GM23338 (cell line): ENCODE measurements around the gene ZDHHC7. TPM values are rescaled to one million over a fixed set of nuclear protein-coding genes. Genes with fewer than 3 reads are reported as not detected.

Experiments used
- ATAC-seq: fragments of 200-7000 bp; cut with Tn5 transposase; 3 replicates; pipeline ENCODE4 v1.9.1; 2020
- DNase-seq: peaks from one replicate; pipeline ENCODE4 v3.0.0-alpha.2; 2015; ENCODE audit warnings: low spot score
- H2AFZ ChIP-seq: fragments of 200-600 bp; sonication (generic); 2 replicates; pipeline ENCODE4 v1.8.0; 2016; ENCODE audit warnings: antibody characterized with exemption, mild to moderate bottlenecking, moderate library complexity
- H3F3A ChIP-seq: fragments of 200-600 bp; sonication (generic); replicated peaks from 2 replicates; pipeline ENCODE4 v1.8.0; 2017; ENCODE audit warnings: antibody characterized with exemption, mixed run types, low read depth
- H3K27ac ChIP-seq: fragments of 200-600 bp; sonication (generic); 2 replicates; pipeline ENCODE4 v1.6.1; 2016; ENCODE audit warnings: low read depth
- H3K27me3 ChIP-seq: fragments of 200-600 bp; sonication (generic); 2 replicates; pipeline ENCODE4 v1.8.0; 2016; ENCODE audit warnings: mild to moderate bottlenecking, mixed run types, moderate library complexity; ENCODE audit not compliant: insufficient read depth
- H3K36me3 ChIP-seq: fragments of 200-600 bp; sonication (generic); 2 replicates; pipeline ENCODE4 v1.8.0; 2016; ENCODE audit warnings: mild to moderate bottlenecking; ENCODE audit not compliant: insufficient read depth
- H3K4me1 ChIP-seq: fragments of 200-600 bp; sonication (generic); 2 replicates; pipeline ENCODE4 v1.8.0; 2016; ENCODE audit warnings: mild to moderate bottlenecking, moderate library complexity; ENCODE audit not compliant: insufficient read depth
- H3K4me2 ChIP-seq: fragments of 200-600 bp; sonication (generic); 2 replicates; pipeline ENCODE4 v1.7.1; 2017; ENCODE audit warnings: mixed run types
- H3K4me3 ChIP-seq: fragments of 200-600 bp; sonication (generic); 2 replicates; pipeline ENCODE4 v1.6.1; 2016; ENCODE audit warnings: mixed run types
- H3K79me2 ChIP-seq: fragments of 200-600 bp; sonication (generic); replicated peaks from 2 replicates; pipeline ENCODE4 v1.8.0; 2017; ENCODE audit warnings: mild to moderate bottlenecking; ENCODE audit not compliant: insufficient read depth
- H3K9me2 ChIP-seq: fragments of 200-600 bp; sonication (generic); 2 replicates; pipeline ENCODE4 v1.8.0; 2017; ENCODE audit not compliant: insufficient read depth
- H4K20me1 ChIP-seq: fragments of 200-600 bp; sonication (generic); replicated peaks from 2 replicates; pipeline ENCODE4 v1.8.0; 2017; ENCODE audit warnings: mild to moderate bottlenecking; ENCODE audit not compliant: insufficient read depth
- H3K27ac Mint-ChIP-seq: 2 replicates; pipeline ENCODE4 v1.8.0; 2020; ENCODE audit warnings: inconsistent platforms, mild to moderate bottlenecking, moderate library complexity, mixed read lengths
- H3K27me3 Mint-ChIP-seq: 3 replicates; pipeline ENCODE4 v1.8.0; 2022; ENCODE audit warnings: low read depth, mild to moderate bottlenecking, moderate library complexity, mixed read lengths, inconsistent platforms; ENCODE audit not compliant: insufficient read depth, poor library complexity
- H3K36me3 Mint-ChIP-seq: 3 replicates; pipeline ENCODE4 v1.8.0; 2021; ENCODE audit warnings: low read depth, mild to moderate bottlenecking, inconsistent platforms, moderate library complexity, mixed read lengths
- H3K4me1 Mint-ChIP-seq: 3 replicates; pipeline ENCODE4 v1.8.0; 2020; ENCODE audit warnings: mild to moderate bottlenecking, inconsistent platforms, mixed read lengths
- H3K4me3 Mint-ChIP-seq: 3 replicates; pipeline ENCODE4 v1.8.0; 2021; ENCODE audit warnings: moderate library complexity, mild to moderate bottlenecking, inconsistent platforms, mixed read lengths
- H3K9me3 Mint-ChIP-seq: 3 replicates; pipeline ENCODE4 v1.8.0; 2020; ENCODE audit warnings: moderate library complexity, mild to moderate bottlenecking, inconsistent platforms, mixed read lengths
- CREB1 ChIP-seq: fragments of 250-450 bp; sonication (Bioruptor Pico); IDR thresholded peaks from 2 replicates; pipeline ENCODE4 v1.5.0; 2020; ENCODE audit warnings: low read depth, mild to moderate bottlenecking, moderate library complexity
- CTCF ChIP-seq, 2 experiments: fragments of 200-600 bp in 1 of 2; sonication (generic) in 1 of 2; conservative IDR thresholded peaks; 2 replicates each; pipeline versions ENCODE4 v1.5.1 to v1.6.1; 2016 to 2017; ENCODE audit warnings: antibody characterized with exemption in 2 of 2, low read depth in 2 of 2, mild to moderate bottlenecking in 2 of 2, moderate library complexity in 1 of 2
- ETS1 ChIP-seq: IDR thresholded peaks from 2 replicates; pipeline ENCODE4 v1.6.1; 2016; ENCODE audit warnings: antibody characterized with exemption
- EZH2 ChIP-seq: fragments of 200-600 bp; sonication (generic); IDR thresholded peaks from one replicate; pipeline ENCODE4 v1.8.0; 2017; ENCODE audit warnings: antibody characterized with exemption, mild to moderate bottlenecking, low read depth; ENCODE audit not compliant: unreplicated experiment
- EZH2phosphoT487 ChIP-seq: fragments of 200-600 bp; sonication (generic); IDR thresholded peaks from one replicate; pipeline ENCODE4 v1.8.1; 2018; ENCODE audit warnings: antibody characterized with exemption; ENCODE audit not compliant: unreplicated experiment
- JUNB ChIP-seq: IDR thresholded peaks from one replicate; pipeline ENCODE4 v1.6.1; 2016; ENCODE audit warnings: antibody characterized with exemption; ENCODE audit not compliant: unreplicated experiment
- NANOG ChIP-seq: IDR thresholded peaks from 2 replicates; pipeline ENCODE4 v1.6.1; 2016; ENCODE audit warnings: antibody characterized with exemption, borderline replicate concordance
- POLR2AphosphoS5 ChIP-seq: IDR thresholded peaks from 2 replicates; pipeline ENCODE4 v1.6.1; 2016; ENCODE audit warnings: antibody characterized with exemption, low read depth
- REST ChIP-seq: IDR thresholded peaks from one replicate; pipeline ENCODE4 v1.6.1; 2018; ENCODE audit warnings: antibody characterized with exemption; ENCODE audit not compliant: unreplicated experiment
- STAT1 ChIP-seq: IDR thresholded peaks from one replicate; pipeline ENCODE4 v1.6.1; 2016; ENCODE audit warnings: antibody characterized with exemption; ENCODE audit not compliant: unreplicated experiment
- ZNF114 ChIP-seq: fragments of 250-450 bp; sonication (Bioruptor Pico); IDR thresholded peaks from 2 replicates; pipeline ENCODE4 v1.5.0; 2020; ENCODE audit warnings: mild to moderate bottlenecking, moderate library complexity
- ZNF331 ChIP-seq: fragments of 250-450 bp; sonication (Bioruptor Pico); IDR thresholded peaks from 2 replicates; pipeline ENCODE4 v1.5.0; 2020; ENCODE audit warnings: low read depth, mild to moderate bottlenecking, moderate library complexity
- ZNF462 ChIP-seq: fragments of 250-450 bp; sonication (Bioruptor Pico); IDR thresholded peaks from 2 replicates; pipeline ENCODE4 v1.5.0; 2020; ENCODE audit warnings: mild to moderate bottlenecking, moderate library complexity
- polyA plus RNA-seq: library from polyadenylated mRNA; unstranded; fragments of >200 nt; fragmentation: Nextera tagmentation; extraction: Ambion mirVana; gene quantifications from 2 replicates; pipeline ENCODE4 v1.2.1, GENCODE V29; 2016
- total RNA-seq: library from RNA; depleted of rRNA; stranded (reverse); fragments of >200 nt; shearing (Covaris generic); gene quantifications from 2 replicates; pipeline ENCODE4 v1.2.3, GENCODE V29; 2014

ZDHHC7 gene
- total and polyA plus RNA-seq, 2 experiments from 2014 or later, result 13.1 to 46.1 TPM

- H3K9me2 ChIP-seq, result no peaks in the 10 kb centered on the region
- H3K27ac Mint-ChIP-seq, result no peak overlapping the region; the same call in 1 of the 2 replicates
- no peaks in the 10 kb centered on the region for H3K4me1 ChIP-seq
- TF ChIP-seq REST (no peak), JUNB (no peak), CREB1 (CRISPR knock-in tag) (no peak), POLR2AphosphoS5 (no peak), ZNF114 (CRISPR knock-in tag) (no peak), NANOG (no peak), ZNF462 (CRISPR knock-in tag) (no peak), ZNF331 (no peak), EZH2phosphoT487 (no peak), EZH2 (no peak), CTCF (conservative IDR thresholded peaks at IDR 0.05; ENCODE audit: low read depth in 2 of 2) (no peak), STAT1 (no peak), ETS1 (no peak)
- H3F3A ChIP-seq, result no peaks in the 10 kb centered on the region
- H4K20me1 ChIP-seq, result peaks cover 7% of the 10 kb centered on the region; the same call in 1 of the 2 replicates
- peaks cover 56% of the 10 kb centered on the region for H3K79me2 ChIP-seq
- no peak overlapping the region for H2AFZ ChIP-seq
- H3K4me3 ChIP-seq, result no peak overlapping the region
- ATAC-seq (no peak), DNase-seq (no peak)
- H3K4me3 Mint-ChIP-seq, result no peak overlapping the region
- H3K36me3 Mint-ChIP-seq, result peaks cover 45% of the 10 kb centered on the region
- no peaks in the 10 kb centered on the region for H3K27me3 ChIP-seq
- no peak overlapping the region for H3K4me2 ChIP-seq
- H3K9me3 Mint-ChIP-seq, result no peaks in the 10 kb centered on the region
- H3K4me1 Mint-ChIP-seq, result peaks cover 6% of the 10 kb centered on the region; the same call in 2 of the 3 replicates
- H3K27me3 Mint-ChIP-seq, result peaks cover 3% of the 10 kb centered on the region
- no peaks in the 10 kb centered on the region for H3K36me3 ChIP-seq
- no peak overlapping the region for H3K27ac ChIP-seq
Measured at GRCh38 chr16:84993926-84994325, 17.4 kb downstream of the ZDHHC7 start.
